ENCODE data around the gene GPR152. TPM values are rescaled to one million over a fixed set of nuclear protein-coding genes. Genes with fewer than 3 reads are reported as not detected.
A peak's percentile ranks its signal among the peaks of the same experiment; 100 is the strongest.
"Not testable (repeated sequence)": the region's sequence is repeated elsewhere in the genome, so short reads cannot be mapped to it uniquely, and the experiment has no call there.

Gene GPR152
- total RNA-seq, 2 experiments from 2014 or later: not detected

- CTCF ChIA-PET: no interaction called here
- no peak for ATAC-seq
- peaks cover 6% of the 10 kb centered on the region for H3K4me1 Mint-ChIP-seq
- peaks cover 13% of the 10 kb centered on the region for H3K36me3 Mint-ChIP-seq
- H3K9me3 Mint-ChIP-seq (ENCODE audit: low read depth): no peaks in the 10 kb centered on the region
- no peaks in the 10 kb centered on the region for H3K27me3 Mint-ChIP-seq
- DNase-seq: peak; percentile 40
- no peak overlapping the region for H3K4me3 Mint-ChIP-seq
- no peak overlapping the region for H3K27ac Mint-ChIP-seq
Measured at GRCh38 chr11:67493548-67494370, 41.2 kb upstream of the GPR152 start.

GRCh38 chr11:67492801-67493547 is 40.4 kb upstream of the GPR152 start:
- peaks cover 14% of the 10 kb centered on the region for H3K4me1 Mint-ChIP-seq
- no peak overlapping the region for H3K4me3 Mint-ChIP-seq
- CTCF ChIA-PET: interaction anchor here (1.3 kb wide), 1 partner anchor 147 kb away, joined by 3 read pairs; no protein-coding TSS in a partner anchor
- ATAC-seq (no peak), DNase-seq (peak; percentile 45)
- H3K9me3 Mint-ChIP-seq (ENCODE audit: low read depth): no peaks in the 10 kb centered on the region
- H3K27me3 Mint-ChIP-seq: no peaks in the 10 kb centered on the region
- peaks cover 19% of the 10 kb centered on the region for H3K36me3 Mint-ChIP-seq
- no peak overlapping the region for H3K27ac Mint-ChIP-seq

- Mint-ChIP-seq H3K27ac (no peak overlapping the region), H3K36me3 (peaks cover 24% of the 10 kb centered on the region), H3K4me1 (peaks cover 22% of the 10 kb centered on the region), H3K9me3 (ENCODE audit: low read depth) (no peaks in the 10 kb centered on the region), H3K4me3 (no peak overlapping the region), H3K27me3 (no peaks in the 10 kb centered on the region)
- CTCF ChIA-PET: interaction anchor here (1.3 kb wide), 1 partner anchor 146 kb away, joined by 3 read pairs; no protein-coding TSS in a partner anchor
- ATAC-seq (no peak), DNase-seq (no peak)
Measured at GRCh38 chr11:67492069-67492727, 39.7 kb upstream of the GPR152 start.

- Mint-ChIP-seq H3K9me3 (ENCODE audit: low read depth) (no peaks in the 10 kb centered on the region), H3K27me3 (no peaks in the 10 kb centered on the region), H3K27ac (no peak overlapping the region), H3K4me1 (peaks cover 29% of the 10 kb centered on the region), H3K36me3 (peaks cover 29% of the 10 kb centered on the region), H3K4me3 (no peak overlapping the region)
- CTCF ChIA-PET: interaction anchor here (1.0 to 1.3 kb wide), 2 partner anchors 145 to 229 kb away, joined by 3 read pairs; no protein-coding TSS in a partner anchor
- no peak for ATAC-seq
- DNase-seq: peak; percentile 40
Measured at GRCh38 chr11:67491276-67492068, 38.9 kb upstream of the GPR152 start.

- CTCF ChIA-PET: interaction anchor here (1.0 kb wide), 1 partner anchor 229 kb away, joined by 3 read pairs; no protein-coding TSS in a partner anchor
- H3K9me3 Mint-ChIP-seq (ENCODE audit: low read depth): no peaks in the 10 kb centered on the region
- no peak overlapping the region for H3K4me3 Mint-ChIP-seq
- H3K27ac Mint-ChIP-seq: no peak overlapping the region
- ATAC-seq: no peak
- no peaks in the 10 kb centered on the region for H3K27me3 Mint-ChIP-seq
- DNase-seq: no peak
- H3K36me3 Mint-ChIP-seq: peaks cover 31% of the 10 kb centered on the region
- H3K4me1 Mint-ChIP-seq: peaks cover 37% of the 10 kb centered on the region
Measured at GRCh38 chr11:67490727-67491065, 38.2 kb upstream of the GPR152 start.

GRCh38 chr11:67489885-67490726 is 37.6 kb upstream of the GPR152 start:
- no peak for ATAC-seq
- Mint-ChIP-seq H3K4me3 (no peak overlapping the region), H3K4me1 (peaks cover 40% of the 10 kb centered on the region), H3K27ac (peak overlapping the region; percentile 73), H3K36me3 (peaks cover 33% of the 10 kb centered on the region), H3K27me3 (no peaks in the 10 kb centered on the region), H3K9me3 (ENCODE audit: low read depth) (no peaks in the 10 kb centered on the region)
- CTCF ChIA-PET: interaction anchor here (1.0 to 1.3 kb wide), 2 partner anchors 12 to 228 kb away, joined by 3 read pairs; no protein-coding TSS in a partner anchor
- DNase-seq: no peak

GRCh38 chr11:67489203-67489884 is 36.8 kb upstream of the GPR152 start:
- Mint-ChIP-seq H3K9me3 (ENCODE audit: low read depth) (no peaks in the 10 kb centered on the region), H3K36me3 (peaks cover 39% of the 10 kb centered on the region), H3K27ac (peak overlapping the region; percentile 99), H3K4me1 (peaks cover 47% of the 10 kb centered on the region), H3K27me3 (no peaks in the 10 kb centered on the region), H3K4me3 (no peak overlapping the region)
- ATAC-seq (no peak), DNase-seq (no peak)
- CTCF ChIA-PET: interaction anchor here (1.3 to 2.1 kb wide), 2 partner anchors 12 to 17 kb away, joined by 3 to 8 read pairs; partner anchors contain the start of gene PITPNM1

- Mint-ChIP-seq H3K4me3 (peak overlapping the region; percentile 80), H3K4me1 (peaks cover 67% of the 10 kb centered on the region), H3K27ac (peak overlapping the region; percentile 99), H3K36me3 (peaks cover 43% of the 10 kb centered on the region), H3K27me3 (no peaks in the 10 kb centered on the region), H3K9me3 (ENCODE audit: low read depth) (no peaks in the 10 kb centered on the region)
- peak; percentile 75 for DNase-seq
- no peak for ATAC-seq
- CTCF ChIA-PET: interaction anchor here (1.0 to 3.6 kb wide), 10 partner anchors 18 to 128 kb away, joined by 3 to 19 read pairs (median 4); partner anchors contain the start of genes CDK2AP2, PITPNM1, PPP1CA and TBC1D10C
Measured at GRCh38 chr11:67486481-67487195, 34.1 kb upstream of the GPR152 start.

GRCh38 chr11:67485873-67486361 is 33.4 kb upstream of the GPR152 start:
- ATAC-seq: peak; percentile 16
- peaks cover 40% of the 10 kb centered on the region for H3K36me3 Mint-ChIP-seq

GRCh38 chr11:67484847-67485311 is 32.4 kb upstream of the GPR152 start:
- CTCF ChIA-PET: interaction anchor here (1.1 to 3.6 kb wide), 6 partner anchors 16 to 83 kb away, joined by 4 to 19 read pairs (median 9); partner anchors contain the start of genes PITPNM1, PPP1CA and TMEM134
- ATAC-seq: peak; percentile 2
- H3K36me3 Mint-ChIP-seq: peaks cover 38% of the 10 kb centered on the region
- peaks cover 67% of the 10 kb centered on the region for H3K4me1 Mint-ChIP-seq
- H3K27ac Mint-ChIP-seq: peak overlapping the region; percentile 99
- no peaks in the 10 kb centered on the region for H3K9me3 Mint-ChIP-seq (ENCODE audit: low read depth)
- peak overlapping the region; percentile 80 for H3K4me3 Mint-ChIP-seq
- H3K27me3 Mint-ChIP-seq: peaks cover 1% of the 10 kb centered on the region
- peak; percentile 87 for DNase-seq

More at GRCh38 chr11:67485873-67486361, 33.4 kb upstream of the GPR152 start:
- CTCF ChIA-PET: interaction anchor here (0.7 to 3.6 kb wide), 12 partner anchors 17 to 128 kb away, joined by 3 to 19 read pairs (median 4); partner anchors contain the start of genes CDK2AP2, PITPNM1, PPP1CA and TBC1D10C
- H3K9me3 Mint-ChIP-seq (ENCODE audit: low read depth); H3K27me3 Mint-ChIP-seq: not testable (repeated sequence)
- Mint-ChIP-seq H3K4me1 (peaks cover 67% of the 10 kb centered on the region), H3K27ac (peak overlapping the region; percentile 99), H3K4me3 (peak overlapping the region; percentile 80)
- DNase-seq: peak; percentile 89

Measured in activated CD8-positive, alpha-beta memory T cell treated with anti-CD3 and anti-CD28 coated beads, Interleukin-2, amount 10 ng/mL, durations not matched to agents 7 days and 5 days (primary cell).